ENCODE results near the gene GNG8. TPM values are rescaled to one million over a fixed set of nuclear protein-coding genes. Genes with fewer than 3 reads are reported as not detected.
"Not testable (repeated sequence)": the region's sequence is repeated elsewhere in the genome, so short reads cannot be mapped to it uniquely, and the experiment has no call there.

Gene GNG8
- total RNA-seq, 2 donors from 2014 or later, result not detected

DNA sequence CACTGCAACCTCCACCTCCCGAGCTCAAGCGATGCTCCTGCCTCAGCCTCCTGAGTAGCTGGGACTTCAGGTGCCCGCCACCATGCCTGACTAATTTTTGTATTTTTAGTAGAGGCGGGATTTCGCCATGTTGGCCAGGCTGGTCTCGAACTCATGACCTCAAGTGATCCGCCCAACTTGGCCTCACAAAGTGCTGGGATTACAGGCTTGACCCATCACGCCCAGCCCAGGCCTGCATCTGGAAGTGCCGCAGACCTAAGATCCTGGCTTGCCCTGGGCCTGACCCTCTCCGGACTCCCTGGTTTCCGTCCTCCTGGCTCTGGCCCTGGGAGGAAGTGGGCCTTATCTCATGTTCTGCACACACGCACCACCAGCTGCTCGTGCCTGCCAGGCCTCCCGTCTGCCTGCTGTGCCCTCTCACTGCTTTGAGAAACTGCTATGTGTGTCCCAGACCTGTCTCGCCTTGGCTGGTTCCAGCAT, 6.4 kb downstream of the GNG8 start:
- Histone ChIP-seq H3K4me1 (ENCODE audit: control insufficient read depth, insufficient read depth, low read length) (no peaks in the 10 kb centered on the region), H3K9ac (ENCODE audit: extremely low read depth, low read length, poor library complexity, severe bottlenecking) (no peak overlapping the region), H3K9me3 (ENCODE audit: control insufficient read depth, low read length) (no peaks in the 10 kb centered on the region), H3K27ac (ENCODE audit: low read depth, low read length) (no peak overlapping the region), H3K27me3 (ENCODE audit: control insufficient read depth, insufficient read depth, low read length, poor library complexity, severe bottlenecking) (peaks cover 26% of the 10 kb centered on the region), H3K4me3 (ENCODE audit: low read length) (no peak overlapping the region), H3K36me3 (ENCODE audit: control insufficient read depth, insufficient read depth, low read length) (no peaks in the 10 kb centered on the region)
- Mint-ChIP-seq H3K9me3 (no peaks in the 10 kb centered on the region), H3K4me1 (peaks cover 4% of the 10 kb centered on the region), H3K4me3 (no peak overlapping the region), H3K27me3 (ENCODE audit: insufficient read depth) (peaks cover 44% of the 10 kb centered on the region), H3K27ac (no peak overlapping the region), H3K36me3 (ENCODE audit: low read depth) (no peaks in the 10 kb centered on the region)
- no peak for DNase-seq
- 93 to 96% methylated on average over 9 to 15 of the region's 15 CpGs for WGBS, 2 experiments (ENCODE audit: insufficient coverage in 1 of 2, insufficient read length in 1 of 2)
- TF ChIP-seq, protein P1, sequence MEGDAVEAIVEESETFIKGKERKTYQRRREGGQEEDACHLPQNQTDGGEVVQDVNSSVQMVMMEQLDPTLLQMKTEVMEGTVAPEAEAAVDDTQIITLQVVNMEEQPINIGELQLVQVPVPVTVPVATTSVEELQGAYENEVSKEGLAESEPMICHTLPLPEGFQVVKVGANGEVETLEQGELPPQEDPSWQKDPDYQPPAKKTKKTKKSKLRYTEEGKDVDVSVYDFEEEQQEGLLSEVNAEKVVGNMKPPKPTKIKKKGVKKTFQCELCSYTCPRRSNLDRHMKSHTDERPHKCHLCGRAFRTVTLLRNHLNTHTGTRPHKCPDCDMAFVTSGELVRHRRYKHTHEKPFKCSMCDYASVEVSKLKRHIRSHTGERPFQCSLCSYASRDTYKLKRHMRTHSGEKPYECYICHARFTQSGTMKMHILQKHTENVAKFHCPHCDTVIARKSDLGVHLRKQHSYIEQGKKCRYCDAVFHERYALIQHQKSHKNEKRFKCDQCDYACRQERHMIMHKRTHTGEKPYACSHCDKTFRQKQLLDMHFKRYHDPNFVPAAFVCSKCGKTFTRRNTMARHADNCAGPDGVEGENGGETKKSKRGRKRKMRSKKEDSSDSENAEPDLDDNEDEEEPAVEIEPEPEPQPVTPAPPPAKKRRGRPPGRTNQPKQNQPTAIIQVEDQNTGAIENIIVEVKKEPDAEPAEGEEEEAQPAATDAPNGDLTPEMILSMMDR (conservative IDR thresholded peaks at IDR 0.05), result no peak

DNA sequence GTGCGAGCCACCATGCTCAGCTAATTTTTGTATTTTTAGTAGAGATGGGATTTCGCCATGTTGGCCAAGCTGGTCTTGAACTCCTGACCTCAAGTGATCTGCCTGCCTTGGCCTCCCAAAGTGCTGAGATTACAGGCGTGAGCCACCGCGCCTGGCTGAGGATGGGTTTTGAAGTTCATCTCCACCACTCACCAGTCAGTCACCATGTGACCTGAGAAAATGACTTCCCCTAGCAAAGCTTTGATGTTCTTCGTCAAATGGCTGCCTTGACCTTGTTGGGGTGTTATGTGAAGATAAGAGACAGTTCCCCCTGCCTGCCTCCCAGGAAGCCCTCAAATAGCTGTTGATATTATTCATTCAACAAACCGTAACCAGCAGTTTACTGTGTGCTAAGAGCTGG, 7.0 kb downstream of the GNG8 start:
- not testable (repeated sequence) for H3K27ac ChIP-seq (ENCODE audit: low read depth, low read length); H3K36me3 Mint-ChIP-seq (ENCODE audit: low read depth); DNase-seq; H3K9me3 ChIP-seq (ENCODE audit: control insufficient read depth, low read length); H3K9ac ChIP-seq (ENCODE audit: extremely low read depth, low read length, poor library complexity, severe bottlenecking); H3K4me1 Mint-ChIP-seq; H3K4me1 ChIP-seq (ENCODE audit: control insufficient read depth, insufficient read depth, low read length); H3K36me3 ChIP-seq (ENCODE audit: control insufficient read depth, insufficient read depth, low read length); H3K4me3 ChIP-seq (ENCODE audit: low read length); H3K9me3 Mint-ChIP-seq; H3K27ac Mint-ChIP-seq; H3K4me3 Mint-ChIP-seq
- H3K27me3 ChIP-seq (ENCODE audit: control insufficient read depth, insufficient read depth, low read length, poor library complexity, severe bottlenecking), result peaks cover 22% of the 10 kb centered on the region
- WGBS, 2 experiments (ENCODE audit: insufficient coverage in 1 of 2, insufficient read length in 1 of 2), result 97% methylated on average over 4 to 7 of the region's 7 CpGs
- peaks cover 41% of the 10 kb centered on the region for H3K27me3 Mint-ChIP-seq (ENCODE audit: insufficient read depth)

DNA sequence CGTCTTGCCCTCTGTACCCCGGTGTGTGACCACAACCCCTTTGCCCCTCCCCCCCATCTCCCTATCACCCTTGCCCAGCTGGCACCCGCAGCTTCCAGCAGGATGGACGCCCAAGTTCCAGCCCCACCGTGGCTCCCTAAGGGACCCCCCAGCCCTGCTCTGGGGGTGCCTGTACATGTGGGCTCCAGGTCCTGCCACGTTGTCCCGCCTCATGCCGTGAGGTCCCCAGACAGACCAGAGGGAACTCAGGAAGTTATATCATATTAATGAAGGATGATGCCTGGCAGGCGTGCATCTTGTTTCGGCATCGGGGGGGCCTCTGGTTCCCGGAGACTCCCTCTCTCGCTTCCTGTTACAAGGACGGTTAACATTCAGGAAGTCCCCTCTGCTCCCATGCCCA, 9.6 kb downstream of the GNG8 start:
- Mint-ChIP-seq H3K4me1 (no peaks in the 10 kb centered on the region), H3K4me3 (no peak overlapping the region), H3K36me3 (ENCODE audit: low read depth) (no peaks in the 10 kb centered on the region), H3K27ac (no peak overlapping the region), H3K27me3 (ENCODE audit: insufficient read depth) (peaks cover 19% of the 10 kb centered on the region), H3K9me3 (no peaks in the 10 kb centered on the region)
- no peak for DNase-seq
- H3K27me3 ChIP-seq (ENCODE audit: control insufficient read depth, insufficient read depth, low read length, poor library complexity, severe bottlenecking), result no peaks in the 10 kb centered on the region
- no peak overlapping the region for H3K27ac ChIP-seq (ENCODE audit: low read depth, low read length)
- H3K4me3 ChIP-seq (ENCODE audit: low read length), result no peak overlapping the region
- H3K4me1 ChIP-seq (ENCODE audit: control insufficient read depth, insufficient read depth, low read length), result no peaks in the 10 kb centered on the region
- no peaks in the 10 kb centered on the region for H3K9me3 ChIP-seq (ENCODE audit: control insufficient read depth, low read length)
- H3K9ac ChIP-seq (ENCODE audit: extremely low read depth, low read length, poor library complexity, severe bottlenecking), result no peak overlapping the region
- 87 to 95% methylated on average over 6 to 14 of the region's 14 CpGs for WGBS, 2 experiments (ENCODE audit: insufficient coverage in 1 of 2, insufficient read length in 1 of 2)
- TF ChIP-seq, protein P1 (conservative IDR thresholded peaks at IDR 0.05), result no peak
- H3K36me3 ChIP-seq (ENCODE audit: control insufficient read depth, insufficient read depth, low read length), result no peaks in the 10 kb centered on the region

DNA sequence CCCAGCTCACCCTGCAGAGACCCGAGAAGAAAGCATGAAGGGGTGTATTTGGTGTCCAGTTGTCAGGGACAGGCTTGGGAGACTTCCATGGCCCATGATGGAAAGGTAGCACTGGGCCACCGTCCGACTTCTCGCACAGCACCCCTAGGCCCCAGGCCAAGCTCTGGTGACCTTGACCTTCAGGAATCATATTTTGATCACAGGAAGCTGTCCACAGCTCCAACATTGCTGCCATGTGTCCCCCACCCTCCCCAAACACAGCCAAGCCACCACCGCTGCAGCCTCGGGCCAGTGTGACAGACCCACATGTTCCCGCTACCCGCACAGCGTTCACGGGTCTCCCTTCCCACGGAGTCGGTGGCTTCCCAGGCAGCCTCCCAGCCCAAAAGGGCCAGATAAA, 10.3 kb downstream of the GNG8 start:
- H3K27ac Mint-ChIP-seq, result no peak overlapping the region
- 90 to 97% methylated on average over 12 of the region's 12 CpGs for WGBS, 2 experiments (ENCODE audit: insufficient coverage in 1 of 2, insufficient read length in 1 of 2)
- H3K4me3 Mint-ChIP-seq, result no peak overlapping the region
- no peaks in the 10 kb centered on the region for H3K4me1 Mint-ChIP-seq
- Histone ChIP-seq H3K4me1 (ENCODE audit: control insufficient read depth, insufficient read depth, low read length) (no peaks in the 10 kb centered on the region), H3K9ac (ENCODE audit: extremely low read depth, low read length, poor library complexity, severe bottlenecking) (no peak overlapping the region), H3K36me3 (ENCODE audit: control insufficient read depth, insufficient read depth, low read length) (no peaks in the 10 kb centered on the region), H3K4me3 (ENCODE audit: low read length) (no peak overlapping the region), H3K9me3 (ENCODE audit: control insufficient read depth, low read length) (no peaks in the 10 kb centered on the region), H3K27ac (ENCODE audit: low read depth, low read length) (no peak overlapping the region), H3K27me3 (ENCODE audit: control insufficient read depth, insufficient read depth, low read length, poor library complexity, severe bottlenecking) (no peaks in the 10 kb centered on the region)
- peaks cover 16% of the 10 kb centered on the region for H3K27me3 Mint-ChIP-seq (ENCODE audit: insufficient read depth)
- H3K9me3 Mint-ChIP-seq, result no peaks in the 10 kb centered on the region
- TF ChIP-seq, protein P1 (conservative IDR thresholded peaks at IDR 0.05), result no peak
- H3K36me3 Mint-ChIP-seq (ENCODE audit: low read depth), result no peaks in the 10 kb centered on the region
- DNase-seq, result no peak

Measured in endodermal cell (in vitro differentiated cells).